Neural progenitor cell (in vitro differentiated cells): ENCODE data around the gene VRTN.

ENCODE experiments used
- CTCF ChIP-seq: fragments of 200-600 bp; sonication (generic); IDR thresholded peaks from 2 replicates; pipeline ENCODE4 v1.5.1; 2017; ENCODE audit warnings: antibody characterized with exemption, mild to moderate bottlenecking
- EZH2 ChIP-seq: fragments of 200-600 bp; sonication (generic); IDR thresholded peaks from 2 replicates; pipeline ENCODE4 v1.6.1; 2017; ENCODE audit warnings: antibody characterized with exemption, mild to moderate bottlenecking, moderate library complexity

GRCh38 chr14:74368026-74368425, 19.8 kb downstream of the VRTN start:
- TF ChIP-seq EZH2 (no peak), CTCF (no peak)
